Measurements from ENCODE around the gene MRPS35.
"Not testable (repeated sequence)": the region's sequence is repeated elsewhere in the genome, so short reads cannot be mapped to it uniquely, and the experiment has no call there.

Gene MRPS35

DNA sequence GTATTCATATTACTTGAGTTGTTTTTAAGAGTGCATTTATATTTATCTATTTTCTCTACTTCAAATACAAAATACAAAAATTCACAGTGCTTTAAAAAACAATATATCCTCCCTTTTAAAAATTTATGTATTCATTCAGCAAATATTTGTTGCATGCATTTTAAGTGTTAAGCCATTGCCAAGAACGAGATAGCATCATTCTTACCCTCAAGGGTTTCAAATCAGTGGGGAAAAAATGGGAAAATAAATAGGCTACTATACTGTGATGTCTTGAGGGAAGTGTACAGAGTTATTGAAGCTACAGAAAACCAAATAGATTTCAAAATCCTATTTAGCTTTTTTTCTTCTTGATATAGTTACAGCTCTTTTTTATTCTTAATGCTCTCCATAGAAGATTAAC is 23.2 kb downstream of the MRPS35 start:
- H3K4me1 Mint-ChIP-seq (ENCODE audit: low read depth): no peaks in the 10 kb centered on the region

DNA sequence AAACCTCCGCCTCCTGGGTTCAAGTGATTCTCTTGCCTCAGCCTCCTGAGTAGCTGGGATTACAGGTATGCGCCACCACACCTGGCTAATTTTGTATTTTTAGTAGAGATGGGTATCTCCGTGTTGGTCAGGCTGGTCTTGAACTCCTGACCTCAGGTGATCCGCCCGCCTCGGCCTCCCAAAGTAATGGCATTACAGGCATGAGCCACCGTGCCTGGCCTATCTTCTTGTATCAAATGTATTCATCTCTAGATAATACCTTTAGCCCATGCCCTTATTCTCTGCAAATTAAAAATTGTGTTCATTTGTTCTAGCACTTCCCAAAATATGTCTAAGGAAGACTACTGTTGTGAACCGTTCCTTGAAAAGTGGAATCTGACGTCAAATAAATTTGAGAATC is 23.7 kb downstream of the MRPS35 start:
- not testable (repeated sequence) for H3K27me3 Mint-ChIP-seq; H3K27ac Mint-ChIP-seq; H3K4me3 Mint-ChIP-seq; H3K9me3 Mint-ChIP-seq; H3K4me1 Mint-ChIP-seq (ENCODE audit: low read depth)
- peaks cover 49% of the 10 kb centered on the region for H3K36me3 Mint-ChIP-seq (ENCODE audit: low read depth)

More for the DNA sequence above, 23.2 kb downstream of the MRPS35 start:
- no peaks in the 10 kb centered on the region for H3K27me3 Mint-ChIP-seq
- no peak overlapping the region for H3K27ac Mint-ChIP-seq
- no peak overlapping the region for H3K4me3 Mint-ChIP-seq
- no peaks in the 10 kb centered on the region for H3K9me3 Mint-ChIP-seq
- peaks cover 55% of the 10 kb centered on the region for H3K36me3 Mint-ChIP-seq (ENCODE audit: low read depth)

DNA sequence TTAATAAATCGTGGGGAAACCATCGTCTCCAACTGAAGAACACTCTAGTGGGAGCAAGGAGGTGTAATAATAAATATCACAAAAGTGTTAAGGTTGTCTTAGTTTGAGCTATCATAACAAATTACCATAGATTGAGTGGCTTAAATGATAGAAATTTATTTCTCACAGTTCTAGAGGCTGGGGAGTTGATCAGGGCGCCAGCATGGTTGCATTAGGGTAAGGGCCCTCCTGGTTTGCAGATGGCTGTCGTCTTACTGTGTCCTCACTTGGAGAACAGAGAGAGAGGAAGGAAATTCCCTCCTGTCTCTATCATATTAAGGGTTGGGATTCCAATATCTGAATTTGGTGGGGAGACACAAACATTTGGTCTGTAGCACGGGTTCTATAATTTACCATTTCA is 33.0 kb downstream of the MRPS35 start:
- no peak overlapping the region for H3K27ac Mint-ChIP-seq
- peaks cover 46% of the 10 kb centered on the region for H3K36me3 Mint-ChIP-seq (ENCODE audit: low read depth)
- no peaks in the 10 kb centered on the region for H3K27me3 Mint-ChIP-seq
- H3K9me3 Mint-ChIP-seq: no peaks in the 10 kb centered on the region
- H3K4me1 Mint-ChIP-seq (ENCODE audit: low read depth): peaks cover 5% of the 10 kb centered on the region
- no peak overlapping the region for H3K4me3 Mint-ChIP-seq

DNA sequence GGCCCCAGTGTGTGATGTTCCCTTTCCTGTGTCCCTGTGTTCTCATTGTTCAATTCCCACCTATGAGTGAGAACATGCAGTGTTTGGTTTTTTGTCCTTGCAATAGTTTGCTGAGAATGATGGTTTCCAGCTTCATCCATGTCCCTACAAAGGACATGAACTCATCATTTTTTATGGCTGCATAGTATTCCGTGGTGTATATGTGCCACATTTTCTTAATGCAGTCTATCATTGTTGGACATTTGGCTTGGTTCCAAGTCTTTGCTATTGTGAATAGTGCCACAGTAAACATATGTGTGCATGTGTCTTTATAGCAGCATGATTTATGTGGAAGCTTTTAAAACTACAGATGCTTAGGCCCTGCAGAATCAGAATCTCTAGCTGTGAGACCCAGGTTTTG is 35.1 kb downstream of the MRPS35 start:
- peaks cover 43% of the 10 kb centered on the region for H3K36me3 Mint-ChIP-seq (ENCODE audit: low read depth)
- H3K9me3 Mint-ChIP-seq; H3K4me1 Mint-ChIP-seq (ENCODE audit: low read depth); H3K4me3 Mint-ChIP-seq; H3K27ac Mint-ChIP-seq; H3K27me3 Mint-ChIP-seq: not testable (repeated sequence)

DNA sequence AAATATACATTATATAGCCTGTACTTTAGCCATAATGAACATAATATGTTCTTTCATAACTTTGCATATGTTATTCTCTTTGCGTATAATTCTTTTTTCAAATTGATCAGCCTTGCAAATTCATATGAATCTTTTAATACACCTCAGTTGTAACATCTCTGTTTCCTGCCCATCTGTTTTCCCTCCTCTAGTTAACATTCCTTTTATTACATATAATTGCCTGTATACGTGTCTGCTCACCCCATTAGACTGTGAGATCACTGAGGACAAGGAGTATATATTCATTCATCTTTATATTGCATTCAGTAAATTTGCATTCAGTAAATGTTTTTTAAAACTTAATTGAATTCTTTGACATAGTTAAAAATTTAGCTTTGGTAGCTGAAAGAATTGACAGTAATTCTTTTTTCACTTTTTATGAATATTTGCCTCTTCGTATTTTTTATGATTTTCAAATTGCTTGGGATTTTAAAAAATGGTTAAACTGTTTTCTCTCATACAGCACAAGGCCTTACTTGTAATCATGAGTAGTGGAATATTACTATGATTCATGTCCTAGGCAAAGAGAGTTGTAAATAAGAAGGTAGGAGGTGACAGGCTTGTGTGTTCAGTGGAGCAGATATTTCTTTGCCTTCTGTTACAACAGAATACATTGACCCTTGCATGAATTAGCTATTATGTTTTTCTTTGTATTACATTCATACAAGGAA is 36.6 kb downstream of the MRPS35 start:
- Mint-ChIP-seq H3K36me3 (ENCODE audit: low read depth) (peaks cover 34% of the 10 kb centered on the region), H3K27me3 (no peaks in the 10 kb centered on the region), H3K4me1 (ENCODE audit: low read depth) (no peaks in the 10 kb centered on the region), H3K9me3 (no peaks in the 10 kb centered on the region), H3K4me3 (no peak overlapping the region), H3K27ac (no peak overlapping the region)

DNA sequence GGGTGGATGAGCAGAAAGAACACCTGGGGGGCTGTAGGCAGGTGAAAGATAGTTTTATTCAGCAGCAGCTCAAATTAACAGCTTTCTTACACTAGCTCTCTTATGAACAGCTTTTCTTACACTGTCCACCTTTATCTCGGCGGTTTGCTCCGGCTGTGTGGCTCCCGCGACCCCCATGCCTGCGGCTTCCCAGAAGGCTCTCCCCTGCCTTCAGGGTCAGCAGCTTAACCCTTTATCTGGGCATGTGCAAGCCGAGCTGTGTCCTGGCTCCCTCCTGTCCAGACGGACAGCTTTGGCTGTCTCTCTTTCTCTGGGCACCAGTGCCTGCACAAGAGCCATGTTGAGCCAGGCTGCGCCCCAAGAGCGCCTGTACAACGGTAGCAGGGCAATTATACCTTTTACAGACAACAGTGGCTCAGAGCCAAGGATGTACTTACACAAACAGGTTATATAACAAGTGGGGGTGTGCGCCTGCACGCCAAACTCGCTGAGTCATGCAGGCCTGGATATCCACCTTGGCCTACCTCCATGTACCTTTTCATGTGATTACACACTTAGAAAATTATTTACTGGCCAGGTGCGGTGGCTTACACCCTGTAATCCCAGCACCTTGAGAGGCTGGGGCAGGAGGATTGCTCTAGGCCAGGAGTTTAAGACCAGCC is 40.9 kb downstream of the MRPS35 start:
- Mint-ChIP-seq H3K36me3 (ENCODE audit: low read depth) (peaks cover 31% of the 10 kb centered on the region), H3K27me3 (no peaks in the 10 kb centered on the region), H3K4me3 (no peak overlapping the region), H3K4me1 (ENCODE audit: low read depth) (no peaks in the 10 kb centered on the region), H3K9me3 (no peaks in the 10 kb centered on the region), H3K27ac (no peak overlapping the region)

DNA sequence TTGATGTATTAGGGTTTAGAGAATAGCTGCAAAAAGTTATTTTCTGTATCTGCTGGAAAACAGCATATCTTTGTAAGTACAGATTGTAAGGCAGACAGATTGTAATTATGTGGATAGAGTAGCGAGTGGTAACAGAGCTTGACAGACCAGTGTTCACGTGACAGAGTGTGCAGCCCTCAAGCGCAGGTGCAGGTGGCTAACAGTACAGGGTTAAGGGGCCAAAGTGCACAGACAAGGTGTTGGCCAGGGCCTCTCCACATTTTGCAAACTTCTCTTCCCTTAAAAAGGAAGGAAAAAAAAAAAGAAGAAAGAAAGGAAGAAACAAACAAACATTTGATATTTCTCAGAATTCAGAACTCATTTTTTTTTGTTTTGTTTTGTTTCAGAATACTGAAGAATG is 44.2 kb downstream of the MRPS35 start:
- Mint-ChIP-seq H3K9me3 (no peaks in the 10 kb centered on the region), H3K27me3 (no peaks in the 10 kb centered on the region), H3K4me1 (ENCODE audit: low read depth) (no peaks in the 10 kb centered on the region), H3K27ac (no peak overlapping the region), H3K36me3 (ENCODE audit: low read depth) (peaks cover 18% of the 10 kb centered on the region), H3K4me3 (no peak overlapping the region)

DNA sequence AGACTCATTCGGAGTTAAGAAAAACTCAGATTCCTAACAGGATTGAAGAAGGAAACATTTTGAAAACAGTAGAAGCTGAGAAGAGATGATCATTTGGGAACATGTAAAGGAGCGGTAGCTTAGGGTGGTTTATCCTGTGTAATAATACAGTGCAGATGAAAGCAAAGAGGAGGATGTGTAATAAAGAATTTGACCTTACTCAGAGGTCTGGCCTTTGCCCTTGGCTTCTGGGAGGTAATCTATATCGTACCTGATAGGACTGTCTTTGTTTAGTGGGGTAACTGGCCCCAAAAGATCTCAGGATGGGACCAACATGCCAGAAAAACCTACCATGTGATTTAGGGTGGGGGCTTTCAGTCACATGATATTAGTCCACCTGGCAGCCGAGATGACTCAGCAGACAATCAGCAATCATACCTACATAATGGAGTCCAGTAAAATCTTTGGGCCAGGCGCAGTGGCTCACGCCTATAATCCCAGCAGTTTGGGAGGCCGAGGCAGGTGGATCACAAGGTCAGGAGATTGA is 46.1 kb downstream of the MRPS35 start:
- H3K36me3 Mint-ChIP-seq (ENCODE audit: low read depth): peaks cover 18% of the 10 kb centered on the region
- no peaks in the 10 kb centered on the region for H3K9me3 Mint-ChIP-seq
- H3K27me3 Mint-ChIP-seq: no peaks in the 10 kb centered on the region
- H3K4me3 Mint-ChIP-seq: no peak overlapping the region
- no peaks in the 10 kb centered on the region for H3K4me1 Mint-ChIP-seq (ENCODE audit: low read depth)
- H3K27ac Mint-ChIP-seq: no peak overlapping the region

DNA sequence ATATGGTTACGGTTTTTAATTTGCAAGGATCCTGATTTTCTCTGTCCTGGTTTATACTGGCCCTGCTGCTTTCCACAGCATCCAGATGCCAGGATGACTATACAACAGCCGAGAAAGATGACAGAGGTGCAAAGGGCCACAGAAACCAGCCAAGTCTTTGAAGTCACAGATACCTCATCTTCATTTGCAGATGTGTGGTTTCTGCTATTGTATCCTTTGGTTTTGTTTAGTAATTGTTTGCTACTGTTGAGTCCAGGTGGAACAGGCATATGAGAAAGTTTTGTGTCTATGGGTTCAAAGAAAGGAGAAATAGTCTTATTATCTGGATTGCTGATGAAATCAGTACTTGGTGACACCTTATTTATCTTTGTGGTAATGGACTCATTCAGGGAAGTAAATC is 52.1 kb downstream of the MRPS35 start:
- Mint-ChIP-seq H3K27ac (no peak overlapping the region), H3K27me3 (no peaks in the 10 kb centered on the region), H3K9me3 (no peaks in the 10 kb centered on the region), H3K4me1 (ENCODE audit: low read depth) (peaks cover 5% of the 10 kb centered on the region), H3K4me3 (no peak overlapping the region), H3K36me3 (ENCODE audit: low read depth) (no peaks in the 10 kb centered on the region)

DNA sequence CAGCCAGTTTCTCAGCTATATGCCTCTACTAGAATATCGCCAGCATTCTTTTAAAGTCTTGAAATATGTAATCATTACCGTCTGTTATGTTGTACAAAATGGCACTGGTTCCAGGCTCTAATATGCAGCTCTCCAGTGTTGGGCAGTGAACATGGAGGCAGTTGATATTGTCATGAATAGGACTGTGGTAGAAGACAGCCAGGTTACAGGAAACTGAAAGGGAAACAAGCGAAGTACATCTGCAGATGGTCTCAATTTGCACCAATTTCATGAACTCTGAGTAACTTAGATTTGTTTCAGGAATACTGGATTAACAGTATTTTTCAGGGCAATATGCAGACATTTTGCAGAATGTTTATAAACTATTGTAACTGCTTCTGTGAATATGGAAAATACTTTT is 56.0 kb downstream of the MRPS35 start:
- Mint-ChIP-seq H3K27me3 (no peaks in the 10 kb centered on the region), H3K9me3 (no peaks in the 10 kb centered on the region), H3K4me3 (no peak overlapping the region), H3K4me1 (ENCODE audit: low read depth) (peaks cover 5% of the 10 kb centered on the region), H3K36me3 (ENCODE audit: low read depth) (no peaks in the 10 kb centered on the region), H3K27ac (no peak overlapping the region)

DNA sequence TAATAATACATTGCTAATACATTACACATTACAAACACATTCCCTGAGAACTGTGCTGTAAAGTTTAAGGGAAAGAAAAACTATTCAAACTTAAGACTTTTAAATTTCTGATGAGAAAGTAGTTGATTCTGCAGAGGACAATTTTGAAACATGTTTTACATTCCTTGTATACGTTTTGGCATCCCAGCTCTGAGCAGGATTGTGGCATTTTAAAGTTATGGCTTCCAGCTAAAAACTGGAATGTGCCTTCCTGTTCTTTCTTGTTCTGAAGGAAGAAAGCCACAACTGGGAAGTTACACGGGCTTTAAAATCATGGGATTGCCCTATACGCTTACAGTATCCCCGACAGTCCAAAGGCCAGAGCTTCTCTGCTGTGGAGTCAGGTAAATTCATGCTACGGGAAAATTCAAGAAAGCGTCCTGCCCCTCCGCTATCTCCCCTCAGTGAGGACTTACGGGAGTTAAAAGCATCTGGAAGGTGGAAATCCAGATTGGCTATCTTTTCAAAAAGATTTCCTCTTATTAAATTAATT is 58.6 kb downstream of the MRPS35 start:
- no peak overlapping the region for H3K27ac Mint-ChIP-seq
- H3K36me3 Mint-ChIP-seq (ENCODE audit: low read depth): no peaks in the 10 kb centered on the region
- no peak overlapping the region for H3K4me3 Mint-ChIP-seq
- no peaks in the 10 kb centered on the region for H3K27me3 Mint-ChIP-seq
- H3K4me1 Mint-ChIP-seq (ENCODE audit: low read depth): no peaks in the 10 kb centered on the region
- H3K9me3 Mint-ChIP-seq: no peaks in the 10 kb centered on the region

DNA sequence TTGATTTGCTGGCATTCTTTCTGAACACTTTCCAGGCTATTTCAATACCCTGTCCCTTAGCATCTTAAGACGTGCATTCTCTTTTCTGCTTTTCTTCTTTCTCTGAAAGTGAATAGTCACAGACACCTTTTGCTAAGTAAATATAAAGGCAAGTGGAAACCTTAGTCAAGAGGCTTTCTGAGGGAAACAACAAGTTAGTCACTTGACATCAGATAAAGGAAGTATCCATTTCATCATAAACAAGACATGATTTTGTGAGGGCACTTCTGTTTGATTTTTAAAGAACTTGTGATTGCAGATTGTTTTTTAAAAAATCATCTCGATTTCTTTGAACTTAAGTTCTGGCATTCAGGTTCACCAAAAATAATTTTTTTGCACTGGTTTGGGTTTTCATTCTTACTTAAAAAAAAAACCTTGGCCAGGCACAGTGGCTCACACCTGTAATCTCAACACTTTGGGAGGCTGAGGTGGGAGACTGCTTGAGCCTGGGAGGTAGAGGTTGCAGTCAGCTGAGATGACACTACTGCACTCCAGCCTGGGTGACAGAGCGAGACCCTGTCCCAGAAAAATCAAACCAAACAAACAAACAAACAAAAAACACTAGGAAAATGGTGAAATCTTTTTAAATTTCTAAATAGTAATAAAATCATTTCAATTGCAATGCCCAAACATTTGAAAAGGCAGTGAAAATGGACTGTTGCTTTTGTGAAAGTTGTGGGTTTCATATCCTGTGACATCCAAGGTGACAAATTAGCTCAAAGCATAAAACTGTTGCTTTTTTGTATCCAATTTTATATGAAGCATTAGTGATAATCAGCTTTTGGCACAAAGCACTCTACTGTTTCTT is 61.1 kb downstream of the MRPS35 start:
- Mint-ChIP-seq H3K4me3 (no peak overlapping the region), H3K36me3 (ENCODE audit: low read depth) (no peaks in the 10 kb centered on the region), H3K27ac (no peak overlapping the region), H3K9me3 (no peaks in the 10 kb centered on the region), H3K4me1 (ENCODE audit: low read depth) (no peaks in the 10 kb centered on the region), H3K27me3 (no peaks in the 10 kb centered on the region)

DNA sequence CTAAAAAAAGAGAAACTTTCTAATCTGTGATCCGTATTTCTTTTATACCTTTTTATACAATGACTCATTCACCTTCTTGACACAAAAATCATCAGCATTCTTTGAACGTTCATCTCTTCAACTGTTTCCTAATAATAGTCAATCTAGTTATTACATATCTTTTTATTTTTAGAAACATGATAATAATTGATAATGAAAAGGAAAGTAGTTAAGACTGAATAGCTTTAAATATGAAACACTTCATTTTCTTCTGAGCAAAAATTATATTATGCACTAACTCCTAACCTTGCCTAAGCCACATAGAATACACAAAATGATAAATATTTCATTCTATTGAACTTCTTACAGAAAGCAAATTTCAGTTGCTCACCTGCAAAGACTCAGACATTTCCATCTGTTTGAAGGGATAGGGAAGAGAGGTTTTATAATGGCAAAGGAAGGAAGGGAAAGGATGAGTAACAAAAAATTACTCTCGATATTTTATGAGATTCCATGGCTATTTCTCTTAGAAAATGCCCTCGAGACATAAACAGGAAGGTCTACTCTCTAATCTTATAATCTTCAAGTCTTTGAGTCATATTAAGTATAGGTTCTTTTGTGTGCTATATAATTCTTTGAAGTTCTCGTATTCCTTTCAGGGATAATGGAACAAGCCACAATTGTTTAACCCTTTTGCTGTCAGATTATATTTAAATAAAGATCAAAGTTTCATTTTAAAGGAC is 61.9 kb downstream of the MRPS35 start:
- H3K27me3 Mint-ChIP-seq: no peaks in the 10 kb centered on the region
- no peak overlapping the region for H3K4me3 Mint-ChIP-seq
- H3K36me3 Mint-ChIP-seq (ENCODE audit: low read depth): no peaks in the 10 kb centered on the region
- no peak overlapping the region for H3K27ac Mint-ChIP-seq
- H3K9me3 Mint-ChIP-seq: no peaks in the 10 kb centered on the region
- no peaks in the 10 kb centered on the region for H3K4me1 Mint-ChIP-seq (ENCODE audit: low read depth)

DNA sequence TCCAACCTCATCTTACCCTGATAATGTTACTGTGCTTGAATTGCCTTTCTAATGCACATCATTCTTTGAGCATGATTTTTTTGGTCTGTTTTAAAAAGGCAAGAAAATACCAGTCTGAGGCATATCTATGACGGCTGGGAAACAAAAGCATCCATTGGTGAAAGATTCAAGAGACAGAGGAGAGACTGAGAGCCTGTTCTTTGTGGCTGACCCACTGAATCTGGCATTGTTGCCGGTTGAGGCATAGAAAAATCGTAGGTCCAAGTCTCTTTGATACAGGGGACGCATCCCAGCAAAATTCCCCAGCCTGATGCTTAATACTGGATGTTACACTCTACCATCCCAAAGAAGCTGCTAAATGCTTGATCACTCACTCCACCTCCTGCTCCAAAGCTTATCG is 66.5 kb downstream of the MRPS35 start:
- Mint-ChIP-seq H3K27me3 (no peaks in the 10 kb centered on the region), H3K4me3 (no peak overlapping the region), H3K36me3 (ENCODE audit: low read depth) (peaks cover 7% of the 10 kb centered on the region), H3K27ac (no peak overlapping the region), H3K4me1 (ENCODE audit: low read depth) (peaks cover 19% of the 10 kb centered on the region), H3K9me3 (no peaks in the 10 kb centered on the region)

All from stimulated activated naive CD8-positive, alpha-beta T cell treated with anti-CD3 and anti-CD28 coated beads, Interleukin-15, Interleukin-2, amounts not matched to agents 100 ng/mL and 50 ng/mL, for 24 hours (primary cell).